Left lung (tissue), 10 donors: ENCODE results near the gene NEGR1. TPM values are rescaled to one million over a fixed set of nuclear protein-coding genes. Genes with fewer than 3 reads are reported as not detected.

Experiments
- ATAC-seq: fragments of 200-7000 bp; cut with Tn5 transposase; one replicate; pipeline ENCODE4 v1.9.1; 2020; ENCODE audit warnings: moderate library complexity
- DNase-seq, 4 donors: peaks; one replicate each; pipeline ENCODE4 v3.0.0-alpha.2; 2013 to 2020
- H3K27ac ChIP-seq, 2 donors: fragments of 200-600 bp; sonication (generic) in 1 of 2; one replicate each; pipeline versions ENCODE4 v1.5.0 to v1.8.0; 2020 to 2021
- H3K27me3 ChIP-seq, 2 donors: fragments of 200-600 bp; sonication (generic) in 1 of 2; one replicate each; pipeline versions ENCODE4 v1.5.0 to v1.8.0; 2020 to 2021
- H3K36me3 ChIP-seq, 2 donors: fragments of 200-600 bp; sonication (generic) in 1 of 2; one replicate each; pipeline versions ENCODE4 v1.5.0 to v1.8.0; 2020 to 2021
- H3K4me1 ChIP-seq, 2 donors: fragments of 200-600 bp; one replicate each; pipeline ENCODE4 v1.8.0; 2021
- H3K4me3 ChIP-seq, 2 donors: fragments of 200-600 bp; sonication (generic) in 1 of 2; one replicate each; pipeline versions ENCODE4 v1.5.0 to v1.8.0; 2020 to 2021; ENCODE audit warnings: mild to moderate bottlenecking in 1 of 2
- H3K9me3 ChIP-seq, 2 donors: fragments of 200-600 bp; sonication (generic) in 1 of 2; one replicate each; pipeline versions ENCODE4 v1.5.0 to v1.8.0; 2020 to 2021
- CTCF ChIP-seq, 2 donors: fragments of 200-600 bp; sonication (generic) in 1 of 2; IDR thresholded peaks; one replicate each; pipeline versions ENCODE4 v1.5.0 to v1.8.0; 2021; ENCODE audit warnings: antibody characterized with exemption in 2 of 2
- intact Hi-C, 2 donors: fragments of 100-400 bp; cut with DNase I; formaldehyde crosslinking; loops; one replicate each; pipeline versions ENCODE4 v1.11.2 to v1.14.2; 2022
- polyA plus RNA-seq, 6 donors: library from polyadenylated mRNA; unstranded; fragments of 120-200 nt; gene quantifications; one replicate each; pipeline ENCODE4 v1.2.1, GENCODE V29; 2013; ENCODE audit not compliant: insufficient read length in 6 of 6
- total RNA-seq, 2 donors: library from RNA; stranded (reverse); fragmentation: NEBNext Ultra II Directional; extraction: Animal tissue kit (Norgen Biotek cat#: 25700); gene quantifications; one replicate each; pipeline ENCODE4 v1.2.1, GENCODE V29; 2021
- donor health status: DM: no; HTN: yes; CAD: no.
- donor health status: DM: no; HTN: no; CAD: no.

Gene NEGR1
- total and polyA plus RNA-seq, 8 donors: 2.4 to 5.7 (median 3.5) TPM

GRCh38 chr1:71766748-71767147, 515.6 kb downstream of the NEGR1 start:
- DNase-seq: no peak
- H3K27me3 ChIP-seq: no peaks in the 10 kb centered on the region
- H3K36me3 ChIP-seq: no peaks in the 10 kb centered on the region
- H3K4me3 ChIP-seq: no peak overlapping the region
- no peak for ATAC-seq
- no peak for TF ChIP-seq CTCF (IDR thresholded peaks at IDR 0.05)
- peaks cover 0 to 7% of the 10 kb centered on the region in 2 donors for H3K9me3 ChIP-seq
- no peaks in the 10 kb centered on the region for H3K4me1 ChIP-seq
- H3K27ac ChIP-seq: no peak overlapping the region
- intact Hi-C loops: no loop called here

DNA sequence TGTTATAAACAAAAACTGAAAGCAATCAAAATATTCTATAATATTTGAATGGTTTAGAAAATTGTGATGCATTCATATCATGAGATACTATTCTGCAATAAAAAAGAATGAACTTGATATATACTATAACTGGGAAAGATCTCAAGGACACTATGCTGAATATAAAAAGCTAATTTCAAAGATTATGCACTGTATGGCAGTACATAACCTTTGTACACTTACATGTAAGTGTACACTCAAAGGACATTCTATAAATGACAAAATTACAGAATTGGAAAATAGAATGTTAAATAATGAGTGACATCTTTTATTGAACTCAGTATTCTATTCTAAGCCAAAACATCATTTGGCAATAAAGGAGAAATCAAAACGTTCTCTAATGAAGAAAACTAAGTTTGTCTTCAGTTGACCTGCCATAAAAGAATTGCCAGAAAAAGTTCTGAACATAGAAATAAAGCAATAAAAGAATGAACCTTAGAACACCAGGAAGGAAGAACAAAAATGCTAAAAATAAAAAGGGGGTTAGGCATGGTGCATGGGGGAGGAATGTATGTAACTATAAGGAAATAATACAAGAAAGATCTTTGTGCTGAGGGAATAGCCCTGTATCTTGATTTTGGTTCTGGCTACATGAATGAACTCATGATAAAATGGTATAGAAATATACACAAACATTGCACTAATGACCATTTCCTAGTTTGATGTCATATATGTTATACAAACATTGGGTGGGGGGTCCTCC, 519.7 kb downstream of the NEGR1 start:
- Histone ChIP-seq H3K36me3 (no peaks in the 10 kb centered on the region), H3K27ac (no peak overlapping the region), H3K4me1 (no peaks in the 10 kb centered on the region), H3K4me3 (no peak overlapping the region), H3K27me3 (no peaks in the 10 kb centered on the region), H3K9me3 (peaks cover 0 to 3% of the 10 kb centered on the region in 2 donors)
- intact Hi-C loops: no loop called here
- no peak for TF ChIP-seq CTCF (IDR thresholded peaks at IDR 0.05)
- ATAC-seq (no peak), DNase-seq (no peak)

DNA sequence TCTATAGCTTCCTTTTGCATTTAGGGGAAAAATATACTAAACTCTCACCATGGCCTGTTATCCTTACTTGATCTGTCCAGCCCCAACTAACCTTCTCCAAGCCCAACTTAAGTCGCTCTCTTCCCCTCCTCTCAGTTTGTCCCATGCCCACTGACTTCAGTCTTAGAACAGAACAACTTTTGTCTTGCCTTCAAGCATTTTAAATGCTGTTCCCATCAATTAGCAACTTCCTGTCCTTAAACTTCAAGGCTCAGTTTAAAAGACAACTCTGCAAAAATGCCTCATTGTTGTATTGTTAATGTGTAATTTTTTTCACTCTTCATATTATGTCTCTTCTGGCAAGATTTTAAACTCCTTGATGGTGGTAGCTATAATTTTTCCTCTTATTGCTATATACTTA, 526.9 kb downstream of the NEGR1 start:
- no peaks in the 10 kb centered on the region for H3K4me1 ChIP-seq
- H3K4me3 ChIP-seq: no peak overlapping the region
- ATAC-seq (no peak), DNase-seq (no peak)
- H3K36me3 ChIP-seq: no peaks in the 10 kb centered on the region
- no peak for TF ChIP-seq CTCF (IDR thresholded peaks at IDR 0.05)
- intact Hi-C loops: no loop called here
- no peak overlapping the region for H3K27ac ChIP-seq
- H3K9me3 ChIP-seq: peaks cover 0 to 1% of the 10 kb centered on the region in 2 donors
- no peaks in the 10 kb centered on the region for H3K27me3 ChIP-seq

- Histone ChIP-seq H3K4me1 (no peaks in the 10 kb centered on the region), H3K4me3 (no peak overlapping the region), H3K9me3 (peaks cover 0 to 4% of the 10 kb centered on the region in 2 donors), H3K27me3 (no peaks in the 10 kb centered on the region), H3K27ac (no peak overlapping the region), H3K36me3 (no peaks in the 10 kb centered on the region)
- ATAC-seq (no peak), DNase-seq (no peak)
- no peak for TF ChIP-seq CTCF (IDR thresholded peaks at IDR 0.05)
- intact Hi-C loops: no loop called here
Measured at GRCh38 chr1:71753746-71754145, 528.6 kb downstream of the NEGR1 start.

GRCh38 chr1:71745326-71745725, 537.0 kb downstream of the NEGR1 start:
- TF ChIP-seq CTCF (IDR thresholded peaks at IDR 0.05): no peak
- H3K27me3 ChIP-seq: no peaks in the 10 kb centered on the region
- intact Hi-C loops: no loop called here
- peaks cover 0 to 4% of the 10 kb centered on the region in 2 donors for H3K9me3 ChIP-seq
- no peak overlapping the region for H3K4me3 ChIP-seq
- no peak for DNase-seq
- H3K36me3 ChIP-seq: no peaks in the 10 kb centered on the region
- H3K27ac ChIP-seq: no peak overlapping the region
- H3K4me1 ChIP-seq: no peaks in the 10 kb centered on the region
- no peak for ATAC-seq
